Stomach (tissue), 4 donors: ENCODE data around the gene CA6.

Experiments
- POLR2A ChIP-seq, 4 donors: fragments of 450-650 bp; IDR thresholded peaks; one replicate each; pipeline ENCODE4 v1.6.1; 2016; ENCODE audit warnings: antibody characterized with exemption in 4 of 4, control low read depth in 2 of 4, mild to moderate bottlenecking in 1 of 4, moderate library complexity in 1 of 4
- POLR2AphosphoS5 ChIP-seq, 3 donors: sonication (generic); formaldehyde crosslinking; IDR thresholded peaks; one replicate each; pipeline ENCODE4 v1.6.1; 2016; ENCODE audit warnings: antibody characterized with exemption in 3 of 3
- TF ChIP-seq, protein P1 (sequence below), 7 experiments: fragments of 450-650 bp in 4 of 7; fragments of 200-600 bp in 3 of 7; sonication (generic) in 3 of 7; IDR thresholded peaks; one replicate each; pipeline ENCODE4 v1.5.1; 2016 to 2019; ENCODE audit warnings: antibody characterized with exemption in 7 of 7, control low read depth in 2 of 7, mild to moderate bottlenecking in 1 of 7

DNA sequence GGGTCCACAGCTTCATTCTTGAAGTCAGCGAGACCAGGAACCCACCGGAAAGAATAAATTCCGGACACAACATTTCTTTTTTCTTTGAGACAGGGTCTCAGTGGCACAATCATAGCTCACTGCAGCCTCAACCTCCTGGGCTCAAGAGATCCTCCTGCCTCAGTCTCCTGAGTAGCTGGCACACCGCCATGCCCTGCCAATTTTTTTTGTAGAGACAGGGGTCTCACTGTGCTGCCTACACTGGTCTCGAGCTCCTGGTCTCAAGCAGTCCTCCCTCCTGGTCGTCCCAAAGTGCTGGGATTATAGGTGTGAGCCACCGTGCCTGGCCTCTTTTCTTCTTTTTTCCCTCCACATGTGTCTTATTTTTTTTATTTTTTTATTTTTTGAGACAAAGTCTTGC, 46.6 kb upstream of the CA6 start:
- TF ChIP-seq POLR2AphosphoS5 (IDR thresholded peaks at IDR 0.05), result no peak
- TF ChIP-seq, protein P1, sequence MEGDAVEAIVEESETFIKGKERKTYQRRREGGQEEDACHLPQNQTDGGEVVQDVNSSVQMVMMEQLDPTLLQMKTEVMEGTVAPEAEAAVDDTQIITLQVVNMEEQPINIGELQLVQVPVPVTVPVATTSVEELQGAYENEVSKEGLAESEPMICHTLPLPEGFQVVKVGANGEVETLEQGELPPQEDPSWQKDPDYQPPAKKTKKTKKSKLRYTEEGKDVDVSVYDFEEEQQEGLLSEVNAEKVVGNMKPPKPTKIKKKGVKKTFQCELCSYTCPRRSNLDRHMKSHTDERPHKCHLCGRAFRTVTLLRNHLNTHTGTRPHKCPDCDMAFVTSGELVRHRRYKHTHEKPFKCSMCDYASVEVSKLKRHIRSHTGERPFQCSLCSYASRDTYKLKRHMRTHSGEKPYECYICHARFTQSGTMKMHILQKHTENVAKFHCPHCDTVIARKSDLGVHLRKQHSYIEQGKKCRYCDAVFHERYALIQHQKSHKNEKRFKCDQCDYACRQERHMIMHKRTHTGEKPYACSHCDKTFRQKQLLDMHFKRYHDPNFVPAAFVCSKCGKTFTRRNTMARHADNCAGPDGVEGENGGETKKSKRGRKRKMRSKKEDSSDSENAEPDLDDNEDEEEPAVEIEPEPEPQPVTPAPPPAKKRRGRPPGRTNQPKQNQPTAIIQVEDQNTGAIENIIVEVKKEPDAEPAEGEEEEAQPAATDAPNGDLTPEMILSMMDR (IDR thresholded peaks at IDR 0.05), result no peak
- TF ChIP-seq POLR2A (IDR thresholded peaks at IDR 0.05), result no peak
